Neural cell (in vitro differentiated cells): Measurements from ENCODE around the gene ALDH16A1. TPM values are rescaled to one million over a fixed set of nuclear protein-coding genes. Genes with fewer than 3 reads are reported as not detected.

ENCODE experiments used
- H2AFZ ChIP-seq: fragments of 200-600, 300-800 bp; sonication (generic), shearing (Covaris generic); 2 replicates; pipeline ENCODE4 v1.6.0; 2014; ENCODE audit warnings: low read depth, mild to moderate bottlenecking, antibody characterized with exemption, low read length, moderate library complexity
- H3F3A ChIP-seq: fragments of 200-600 bp; shearing (Covaris generic); 2 replicates; pipeline ENCODE4 v1.6.1; 2016; ENCODE audit warnings: mild to moderate bottlenecking, moderate library complexity, mixed read lengths, antibody characterized with exemption, low read length; ENCODE audit not compliant: insufficient read depth, poor library complexity, severe bottlenecking
- H3K27ac ChIP-seq: fragments of 200-600, 300-800 bp; sonication (generic), shearing (Covaris generic); 2 replicates; pipeline ENCODE4 v1.5.1; 2014; ENCODE audit warnings: mild to moderate bottlenecking, low read length, moderate library complexity
- H3K27me3 ChIP-seq: fragments of 300-800, 200-600 bp; sonication (generic), shearing (Covaris generic); 2 replicates; pipeline ENCODE4 v1.6.0; 2014; ENCODE audit warnings: mild to moderate bottlenecking, low read depth, low read length, moderate library complexity; ENCODE audit not compliant: insufficient read depth
- H3K36me3 ChIP-seq: fragments of 300-800, 200-600 bp; sonication (generic), shearing (Covaris generic); 2 replicates; pipeline ENCODE4 v1.5.1; 2014; ENCODE audit warnings: mild to moderate bottlenecking, antibody characterized with exemption, low read length, moderate library complexity; ENCODE audit not compliant: insufficient read depth
- H3K4me2 ChIP-seq: fragments of 300-800, 200-600 bp; sonication (generic), shearing (Covaris generic); 2 replicates; pipeline ENCODE4 v1.6.0; 2014; ENCODE audit warnings: mild to moderate bottlenecking, low read length
- H3K4me3 ChIP-seq: fragments of 300-800, 200-600 bp; sonication (generic), shearing (Covaris generic); 2 replicates; pipeline ENCODE4 v1.5.1; 2014; ENCODE audit warnings: mild to moderate bottlenecking, low read length, moderate library complexity
- H3K79me2 ChIP-seq: fragments of 200-600 bp; shearing (Covaris generic); replicated peaks from 2 replicates; pipeline ENCODE4 v1.6.0; 2014; ENCODE audit warnings: mild to moderate bottlenecking, low read length, moderate library complexity; ENCODE audit not compliant: insufficient read depth
- H3K9ac ChIP-seq: fragments of 300-800, 200-600 bp; sonication (generic), shearing (Covaris generic); 2 replicates; pipeline ENCODE4 v1.6.1; 2016; ENCODE audit warnings: mild to moderate bottlenecking, low read length, mixed read lengths
- H3K9me2 ChIP-seq: fragments of 200-600 bp; shearing (Covaris generic); 2 replicates; pipeline ENCODE4 v1.6.1; 2016; ENCODE audit warnings: mild to moderate bottlenecking, low read length, mixed read lengths; ENCODE audit not compliant: insufficient read depth
- H3K9me3 ChIP-seq: fragments of 200-600, 300-800 bp; sonication (generic), shearing (Covaris generic); 2 replicates; pipeline ENCODE4 v1.6.1; 2016; ENCODE audit warnings: mild to moderate bottlenecking, mixed run types, low read length, moderate library complexity, mixed read lengths
- H4K20me1 ChIP-seq: fragments of 200-600 bp; shearing (Covaris generic); 2 replicates; pipeline ENCODE4 v1.6.1; 2016; ENCODE audit warnings: mild to moderate bottlenecking, mixed run types; ENCODE audit not compliant: insufficient read depth
- EP300 ChIP-seq: fragments of 450-650 bp; conservative IDR thresholded peaks from 2 replicates; pipeline ENCODE4 v1.6.1; 2014; ENCODE audit warnings: antibody characterized with exemption, mild to moderate bottlenecking, moderate library complexity; ENCODE audit not compliant: poor library complexity, severe bottlenecking
- EZH2 ChIP-seq: fragments of 200-600, 300-800 bp; shearing (Covaris generic), sonication (generic); IDR thresholded peaks from 2 replicates; pipeline ENCODE4 v1.6.1; 2014; ENCODE audit warnings: antibody characterized with exemption, low read length, borderline replicate concordance, mild to moderate bottlenecking; ENCODE audit not compliant: insufficient read depth, poor library complexity, severe bottlenecking
- MXI1 ChIP-seq: fragments of 450-650 bp; conservative IDR thresholded peaks from 2 replicates; pipeline ENCODE4 v1.6.1; 2014; ENCODE audit warnings: antibody characterized with exemption, mild to moderate bottlenecking; ENCODE audit not compliant: poor library complexity, severe bottlenecking
- POLR2AphosphoS5 ChIP-seq: IDR thresholded peaks from 2 replicates; pipeline ENCODE4 v1.6.1; 2012
- RAD21 ChIP-seq: fragments of 450-650 bp; conservative IDR thresholded peaks from 2 replicates; pipeline ENCODE4 v1.6.1; 2014; ENCODE audit warnings: antibody characterized with exemption, mild to moderate bottlenecking, moderate library complexity
- SMC3 ChIP-seq: fragments of 450-650 bp; conservative IDR thresholded peaks from 2 replicates; pipeline ENCODE4 v1.6.1; 2014; ENCODE audit warnings: antibody characterized with exemption, mild to moderate bottlenecking, moderate library complexity; ENCODE audit not compliant: poor library complexity
- TAF1 ChIP-seq: IDR thresholded peaks from 2 replicates; pipeline ENCODE4 v1.6.1; 2012; ENCODE audit warnings: low read depth
- polyA plus RNA-seq: library from polyadenylated mRNA; depleted of rRNA; stranded (reverse); fragments of >200 nt; gene quantifications from 2 replicates; pipeline ENCODE4 v1.2.3, GENCODE V29; 2014
- TF ChIP-seq, protein P1 (sequence below): IDR thresholded peaks from 2 replicates; pipeline ENCODE4 v1.6.1; 2012; ENCODE audit warnings: borderline replicate concordance
- TF ChIP-seq, protein P2 (sequence below): fragments of 450-650 bp; IDR thresholded peaks from 2 replicates; pipeline ENCODE4 v1.5.1; 2014; ENCODE audit warnings: antibody characterized with exemption, mild to moderate bottlenecking, moderate library complexity; ENCODE audit not compliant: poor library complexity, severe bottlenecking

Gene ALDH16A1
- polyA plus RNA-seq, 1 donor from 2014 or later = 13.5 TPM

DNA sequence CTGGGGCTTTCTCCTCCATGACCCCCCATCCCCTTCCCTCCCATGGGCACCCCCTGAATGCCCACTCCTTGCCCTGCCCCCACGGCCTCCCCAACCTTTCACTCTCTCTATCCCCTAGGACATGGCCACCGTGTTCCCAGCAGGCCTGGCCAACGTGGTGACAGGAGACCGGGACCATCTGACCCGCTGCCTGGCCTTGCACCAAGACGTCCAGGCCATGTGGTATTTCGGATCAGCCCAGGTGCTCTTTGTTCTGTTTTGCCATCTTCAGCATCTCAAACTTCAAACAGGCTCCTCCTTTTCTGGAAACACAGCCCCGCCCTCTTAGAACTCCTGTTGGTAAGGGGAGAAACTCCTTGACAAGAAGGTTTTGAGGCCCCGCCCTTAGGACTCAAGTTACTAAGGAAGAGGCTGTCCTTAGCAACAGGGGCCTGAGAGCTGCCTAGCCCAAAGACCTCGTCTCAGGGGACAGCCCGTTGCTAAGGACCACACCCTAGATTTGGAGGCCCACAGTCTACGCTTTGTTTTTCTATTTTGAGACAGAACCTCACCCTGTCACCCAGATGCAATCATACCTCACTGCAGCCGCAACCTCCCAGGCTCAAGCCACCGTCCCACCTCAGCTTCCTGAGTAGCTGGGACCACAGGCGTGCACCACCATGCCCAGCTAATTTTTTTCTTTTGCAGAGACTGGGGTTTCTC is 15.9 kb downstream of the ALDH16A1 start:
- Histone ChIP-seq H3K27me3 (no peaks in the 10 kb centered on the region), H3K36me3 (no peaks in the 10 kb centered on the region), H3K4me2 (no peak overlapping the region), H3K4me3 (no peak overlapping the region), H3K27ac (no peak overlapping the region), H3K9ac (no peak overlapping the region), H3K79me2 (no peaks in the 10 kb centered on the region), H2AFZ (no peak overlapping the region), H3K9me2 (no peaks in the 10 kb centered on the region), H3K9me3 (no peaks in the 10 kb centered on the region), H4K20me1 (no peaks in the 10 kb centered on the region), H3F3A (no peaks in the 10 kb centered on the region)
- TF ChIP-seq POLR2AphosphoS5 (no peak), EP300 (no peak), MXI1 (no peak), RAD21 (no peak), EZH2 (no peak), TAF1 (no peak), SMC3 (no peak)
- TF ChIP-seq, protein P1, sequence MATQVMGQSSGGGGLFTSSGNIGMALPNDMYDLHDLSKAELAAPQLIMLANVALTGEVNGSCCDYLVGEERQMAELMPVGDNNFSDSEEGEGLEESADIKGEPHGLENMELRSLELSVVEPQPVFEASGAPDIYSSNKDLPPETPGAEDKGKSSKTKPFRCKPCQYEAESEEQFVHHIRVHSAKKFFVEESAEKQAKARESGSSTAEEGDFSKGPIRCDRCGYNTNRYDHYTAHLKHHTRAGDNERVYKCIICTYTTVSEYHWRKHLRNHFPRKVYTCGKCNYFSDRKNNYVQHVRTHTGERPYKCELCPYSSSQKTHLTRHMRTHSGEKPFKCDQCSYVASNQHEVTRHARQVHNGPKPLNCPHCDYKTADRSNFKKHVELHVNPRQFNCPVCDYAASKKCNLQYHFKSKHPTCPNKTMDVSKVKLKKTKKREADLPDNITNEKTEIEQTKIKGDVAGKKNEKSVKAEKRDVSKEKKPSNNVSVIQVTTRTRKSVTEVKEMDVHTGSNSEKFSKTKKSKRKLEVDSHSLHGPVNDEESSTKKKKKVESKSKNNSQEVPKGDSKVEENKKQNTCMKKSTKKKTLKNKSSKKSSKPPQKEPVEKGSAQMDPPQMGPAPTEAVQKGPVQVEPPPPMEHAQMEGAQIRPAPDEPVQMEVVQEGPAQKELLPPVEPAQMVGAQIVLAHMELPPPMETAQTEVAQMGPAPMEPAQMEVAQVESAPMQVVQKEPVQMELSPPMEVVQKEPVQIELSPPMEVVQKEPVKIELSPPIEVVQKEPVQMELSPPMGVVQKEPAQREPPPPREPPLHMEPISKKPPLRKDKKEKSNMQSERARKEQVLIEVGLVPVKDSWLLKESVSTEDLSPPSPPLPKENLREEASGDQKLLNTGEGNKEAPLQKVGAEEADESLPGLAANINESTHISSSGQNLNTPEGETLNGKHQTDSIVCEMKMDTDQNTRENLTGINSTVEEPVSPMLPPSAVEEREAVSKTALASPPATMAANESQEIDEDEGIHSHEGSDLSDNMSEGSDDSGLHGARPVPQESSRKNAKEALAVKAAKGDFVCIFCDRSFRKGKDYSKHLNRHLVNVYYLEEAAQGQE = no peak
- TF ChIP-seq, protein P2, sequence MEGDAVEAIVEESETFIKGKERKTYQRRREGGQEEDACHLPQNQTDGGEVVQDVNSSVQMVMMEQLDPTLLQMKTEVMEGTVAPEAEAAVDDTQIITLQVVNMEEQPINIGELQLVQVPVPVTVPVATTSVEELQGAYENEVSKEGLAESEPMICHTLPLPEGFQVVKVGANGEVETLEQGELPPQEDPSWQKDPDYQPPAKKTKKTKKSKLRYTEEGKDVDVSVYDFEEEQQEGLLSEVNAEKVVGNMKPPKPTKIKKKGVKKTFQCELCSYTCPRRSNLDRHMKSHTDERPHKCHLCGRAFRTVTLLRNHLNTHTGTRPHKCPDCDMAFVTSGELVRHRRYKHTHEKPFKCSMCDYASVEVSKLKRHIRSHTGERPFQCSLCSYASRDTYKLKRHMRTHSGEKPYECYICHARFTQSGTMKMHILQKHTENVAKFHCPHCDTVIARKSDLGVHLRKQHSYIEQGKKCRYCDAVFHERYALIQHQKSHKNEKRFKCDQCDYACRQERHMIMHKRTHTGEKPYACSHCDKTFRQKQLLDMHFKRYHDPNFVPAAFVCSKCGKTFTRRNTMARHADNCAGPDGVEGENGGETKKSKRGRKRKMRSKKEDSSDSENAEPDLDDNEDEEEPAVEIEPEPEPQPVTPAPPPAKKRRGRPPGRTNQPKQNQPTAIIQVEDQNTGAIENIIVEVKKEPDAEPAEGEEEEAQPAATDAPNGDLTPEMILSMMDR = no peak

DNA sequence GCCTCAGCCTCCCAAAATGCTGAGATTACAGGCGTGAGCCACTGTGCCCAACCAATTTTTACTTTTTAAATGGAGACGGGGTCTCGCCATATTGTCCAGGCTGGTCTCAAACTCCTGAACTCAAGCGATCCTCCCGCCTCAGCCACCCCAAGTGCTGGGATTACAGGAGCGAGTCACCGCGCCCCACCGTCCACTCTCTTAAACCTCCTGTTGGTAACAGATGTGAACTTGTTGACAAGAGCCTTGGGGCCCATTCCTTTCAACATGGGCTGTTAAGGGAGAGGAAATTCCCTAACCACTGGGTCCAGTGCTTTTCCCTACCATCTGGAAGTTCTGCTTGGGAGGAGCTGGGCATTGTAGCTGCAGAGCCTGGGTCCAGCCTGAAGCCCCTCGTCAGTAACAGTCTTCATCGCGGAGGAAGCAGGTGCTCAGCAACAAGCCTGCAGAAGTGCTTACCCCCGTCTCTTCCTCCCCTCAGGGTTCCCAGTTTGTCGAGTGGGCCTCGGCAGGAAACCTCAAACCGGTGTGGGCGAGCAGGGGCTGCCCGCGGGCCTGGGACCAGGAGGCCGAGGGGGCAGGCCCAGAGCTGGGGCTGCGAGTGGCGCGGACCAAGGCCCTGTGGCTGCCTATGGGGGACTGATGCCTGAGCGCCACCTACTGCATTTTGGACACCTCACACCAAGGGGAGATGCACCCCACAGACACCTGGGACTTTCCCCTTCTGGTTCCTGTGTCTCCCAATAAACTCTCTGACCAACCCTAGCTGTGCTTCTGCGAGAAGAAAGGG is 17.0 kb downstream of the ALDH16A1 start:
- H3F3A ChIP-seq = no peaks in the 10 kb centered on the region
- H2AFZ ChIP-seq = no peak overlapping the region
- H4K20me1 ChIP-seq = no peaks in the 10 kb centered on the region
- no peak overlapping the region for H3K4me2 ChIP-seq
- H3K4me3 ChIP-seq = no peak overlapping the region
- H3K9me3 ChIP-seq = no peaks in the 10 kb centered on the region
- peaks cover under 1% of the 10 kb centered on the region for H3K27me3 ChIP-seq
- H3K79me2 ChIP-seq = no peaks in the 10 kb centered on the region
- H3K9me2 ChIP-seq = no peaks in the 10 kb centered on the region
- no peak overlapping the region for H3K9ac ChIP-seq
- H3K36me3 ChIP-seq = no peaks in the 10 kb centered on the region
- H3K27ac ChIP-seq = no peak overlapping the region
- TF ChIP-seq, protein P1 = no peak
- TF ChIP-seq, protein P2 = no peak
- no peak for TF ChIP-seq POLR2AphosphoS5
- no peak for TF ChIP-seq TAF1
- no peak for TF ChIP-seq MXI1
- no peak for TF ChIP-seq SMC3
- no peak for TF ChIP-seq EP300
- TF ChIP-seq RAD21 = no peak
- TF ChIP-seq EZH2 = no peak
